Colonic mucosa (tissue), 4 donors: ENCODE results near the gene CLCN4. TPM values are rescaled to one million over a fixed set of nuclear protein-coding genes. Genes with fewer than 3 reads are reported as not detected.

Source experiments
- DNase-seq: peaks from one replicate; pipeline ENCODE4 v3.0.0-alpha.2; 2020
- H3K27ac ChIP-seq: fragments of 200-600 bp; one replicate; pipeline ENCODE4 v1.8.0; 2021
- H3K27me3 ChIP-seq: fragments of 200-600 bp; one replicate; pipeline ENCODE4 v1.8.0; 2021
- H3K36me3 ChIP-seq: fragments of 200-600 bp; one replicate; pipeline ENCODE4 v1.8.0; 2021
- H3K4me1 ChIP-seq: fragments of 200-600 bp; one replicate; pipeline ENCODE4 v1.8.0; 2021; ENCODE audit warnings: mild to moderate bottlenecking
- H3K4me3 ChIP-seq: fragments of 200-600 bp; one replicate; pipeline ENCODE4 v1.8.0; 2021
- H3K9ac ChIP-seq, 2 donors: one replicate each; pipeline ENCODE4 v1.7.0; 2013; ENCODE audit warnings: control low read depth in 2 of 2, low read depth in 2 of 2, low read length in 2 of 2
- H3K9me3 ChIP-seq: fragments of 200-600 bp; one replicate; pipeline ENCODE4 v1.8.0; 2021
- intact Hi-C: fragments of 100-400 bp; cut with DNase I; formaldehyde crosslinking; loops from one replicate; pipeline ENCODE4 v1.14.1; 2022
- total RNA-seq, 2 donors: library from RNA; stranded (reverse); fragmentation: NEBNext Ultra II Directional in 1 of 2; extraction: Animal tissue kit (Norgen Biotek cat#: 25700) in 1 of 2; gene quantifications; one replicate each; pipeline ENCODE4 v1.2.1, GENCODE V29; 2021
- TF ChIP-seq, protein P1 (sequence below): fragments of 200-600 bp; IDR thresholded peaks from one replicate; pipeline ENCODE4 v1.8.0; 2022; ENCODE audit warnings: antibody characterized with exemption, mild to moderate bottlenecking
- donor health status: healthy.
- donor health status: DM: no; HTN: no; CAD: no.
- donor health status: DM: no; HTN: no; CAD: no.

CLCN4 gene
- total RNA-seq, 2 donors from 2014 or later, result 0.62 to 1.2 TPM

DNA sequence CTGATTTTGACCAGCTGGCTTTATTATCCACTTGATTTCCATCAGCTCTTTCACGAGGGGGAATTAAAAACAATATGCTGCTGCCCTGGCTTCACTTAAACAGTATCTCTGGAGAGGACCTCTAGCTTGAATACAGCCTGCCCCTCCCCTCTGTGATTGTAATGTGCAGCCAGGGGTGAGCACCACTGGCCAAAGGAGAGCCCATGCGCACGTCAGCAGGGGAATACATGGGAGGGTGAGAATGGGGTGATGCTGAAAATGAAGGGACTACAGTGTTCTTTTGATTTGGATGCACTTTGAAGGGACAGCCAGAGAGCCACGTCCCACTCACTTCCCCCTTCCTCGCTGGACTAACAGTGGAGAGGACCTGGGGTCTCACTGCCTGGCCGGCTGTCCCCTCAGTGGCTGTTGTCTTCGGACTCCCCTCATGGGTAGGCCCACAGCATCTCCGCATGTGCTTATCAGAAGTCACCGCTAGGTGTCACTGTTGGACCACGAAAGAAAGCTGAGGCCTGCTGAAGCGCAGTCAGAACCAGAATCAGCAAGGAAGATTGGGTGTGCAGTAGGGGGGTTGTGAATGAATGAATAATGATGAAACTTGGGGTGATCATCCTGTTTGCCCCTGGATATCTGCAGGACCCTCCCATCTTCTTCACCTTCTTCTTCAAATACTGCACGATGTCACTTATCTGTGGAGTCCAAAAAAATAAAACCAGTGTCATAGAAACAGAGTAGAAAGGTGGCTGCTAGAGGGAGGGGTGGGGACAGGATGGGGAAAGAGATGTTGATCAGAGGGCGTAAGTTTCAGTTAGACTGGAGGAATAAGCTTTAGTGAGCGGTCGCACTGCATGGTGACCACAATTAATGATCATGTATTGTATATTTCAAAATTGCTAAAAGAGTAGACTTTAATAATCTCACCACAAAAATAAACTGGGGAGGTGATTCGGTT, 32.8 kb downstream of the CLCN4 start:
- intact Hi-C loops, result loop anchor here (2.0 to 5.0 kb wide), 2 partner anchors 447 to 948 kb away; no protein-coding TSS in a partner anchor
- no peak overlapping the region for H3K27ac ChIP-seq
- TF ChIP-seq, protein P1, sequence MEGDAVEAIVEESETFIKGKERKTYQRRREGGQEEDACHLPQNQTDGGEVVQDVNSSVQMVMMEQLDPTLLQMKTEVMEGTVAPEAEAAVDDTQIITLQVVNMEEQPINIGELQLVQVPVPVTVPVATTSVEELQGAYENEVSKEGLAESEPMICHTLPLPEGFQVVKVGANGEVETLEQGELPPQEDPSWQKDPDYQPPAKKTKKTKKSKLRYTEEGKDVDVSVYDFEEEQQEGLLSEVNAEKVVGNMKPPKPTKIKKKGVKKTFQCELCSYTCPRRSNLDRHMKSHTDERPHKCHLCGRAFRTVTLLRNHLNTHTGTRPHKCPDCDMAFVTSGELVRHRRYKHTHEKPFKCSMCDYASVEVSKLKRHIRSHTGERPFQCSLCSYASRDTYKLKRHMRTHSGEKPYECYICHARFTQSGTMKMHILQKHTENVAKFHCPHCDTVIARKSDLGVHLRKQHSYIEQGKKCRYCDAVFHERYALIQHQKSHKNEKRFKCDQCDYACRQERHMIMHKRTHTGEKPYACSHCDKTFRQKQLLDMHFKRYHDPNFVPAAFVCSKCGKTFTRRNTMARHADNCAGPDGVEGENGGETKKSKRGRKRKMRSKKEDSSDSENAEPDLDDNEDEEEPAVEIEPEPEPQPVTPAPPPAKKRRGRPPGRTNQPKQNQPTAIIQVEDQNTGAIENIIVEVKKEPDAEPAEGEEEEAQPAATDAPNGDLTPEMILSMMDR, result peak; percentile 80

DNA sequence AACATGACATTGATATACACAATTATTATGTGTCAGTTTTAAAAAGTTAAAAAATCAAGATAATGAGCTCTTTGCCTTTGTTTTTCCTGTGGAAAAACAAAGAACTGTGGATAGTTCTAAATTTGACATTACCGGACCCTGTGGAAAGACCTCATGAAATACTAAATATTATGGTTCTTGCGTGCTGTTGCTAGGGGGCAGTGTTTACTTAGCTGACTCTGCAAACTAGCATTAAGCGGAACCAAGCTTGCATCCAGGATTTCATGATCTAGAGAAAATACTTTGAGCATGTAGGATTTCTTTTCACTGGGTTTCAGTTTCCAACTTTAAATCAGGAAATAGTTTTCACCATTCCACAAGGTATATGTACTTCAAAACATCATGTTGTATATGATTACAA, 33.6 kb downstream of the CLCN4 start:
- Histone ChIP-seq H3K9ac (no peak overlapping the region), H3K4me3 (no peak overlapping the region), H3K36me3 (no peaks in the 10 kb centered on the region), H3K4me1 (no peaks in the 10 kb centered on the region), H3K27ac (no peak overlapping the region), H3K27me3 (no peaks in the 10 kb centered on the region), H3K9me3 (no peaks in the 10 kb centered on the region)
- no peak for DNase-seq
- TF ChIP-seq, protein P1, result no peak
- intact Hi-C loops, result loop anchor here (2.0 kb wide), 1 partner anchor 446 kb away; no protein-coding TSS in a partner anchor

More for the DNA sequence above, 32.8 kb downstream of the CLCN4 start:
- H3K4me1 ChIP-seq, result no peaks in the 10 kb centered on the region
- no peaks in the 10 kb centered on the region for H3K9me3 ChIP-seq
- no peak overlapping the region for H3K9ac ChIP-seq
- H3K36me3 ChIP-seq, result no peaks in the 10 kb centered on the region
- DNase-seq, result peak; percentile 78
- H3K4me3 ChIP-seq, result no peak overlapping the region
- H3K27me3 ChIP-seq, result no peaks in the 10 kb centered on the region

DNA sequence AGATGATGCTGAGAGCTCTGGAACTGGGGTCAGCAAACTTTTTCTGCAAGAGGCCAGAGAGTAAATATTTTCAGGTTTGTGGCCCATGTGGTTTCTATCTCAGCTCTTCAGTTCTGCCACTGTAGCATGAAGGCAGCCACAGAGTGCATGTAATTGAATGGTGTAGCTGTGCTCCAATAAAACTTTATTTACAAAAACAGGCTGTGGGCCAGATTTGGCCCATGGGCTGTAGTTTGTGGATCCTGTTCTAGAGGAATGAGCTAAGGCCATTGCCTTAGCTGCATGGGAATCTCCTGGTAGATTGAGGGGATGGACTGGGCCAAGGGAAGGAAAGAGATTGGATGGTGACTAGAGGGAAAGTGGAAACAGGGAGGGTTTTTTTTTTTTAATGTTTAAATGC, 36.8 kb downstream of the CLCN4 start:
- TF ChIP-seq, protein P1, result no peak
- Histone ChIP-seq H3K9ac (no peak overlapping the region), H3K27me3 (no peaks in the 10 kb centered on the region), H3K4me3 (no peak overlapping the region), H3K27ac (no peak overlapping the region), H3K4me1 (no peaks in the 10 kb centered on the region), H3K36me3 (no peaks in the 10 kb centered on the region), H3K9me3 (no peaks in the 10 kb centered on the region)
- no peak for DNase-seq
- intact Hi-C loops, result no loop called here

DNA sequence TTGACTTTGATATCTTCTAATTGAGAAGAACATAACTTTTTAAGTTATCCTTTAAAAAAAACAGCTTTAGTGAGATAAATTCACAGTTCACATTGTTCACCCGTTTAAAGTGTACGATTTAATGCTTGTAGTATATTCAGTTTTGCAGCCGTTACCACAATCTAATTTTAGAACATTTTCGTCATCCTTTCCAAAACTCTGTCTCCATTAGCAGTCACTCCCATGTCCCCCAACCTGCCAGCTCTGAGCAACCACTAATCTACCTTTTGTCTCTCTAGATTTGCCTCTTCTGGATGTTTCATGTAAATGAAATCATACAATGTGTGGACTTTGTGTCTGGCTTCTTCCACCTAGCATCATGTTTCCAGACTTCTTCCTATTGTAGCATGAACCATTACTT, 38.6 kb downstream of the CLCN4 start:
- TF ChIP-seq, protein P1, result no peak
- H3K27me3 ChIP-seq, result no peaks in the 10 kb centered on the region
- H3K9me3 ChIP-seq, result no peaks in the 10 kb centered on the region
- H3K36me3 ChIP-seq, result no peaks in the 10 kb centered on the region
- H3K4me1 ChIP-seq, result no peaks in the 10 kb centered on the region
- H3K4me3 ChIP-seq, result no peak overlapping the region
- no peak overlapping the region for H3K9ac ChIP-seq
- intact Hi-C loops, result loop anchor here (5.0 kb wide), 1 partner anchor 527 kb away; no protein-coding TSS in a partner anchor
- H3K27ac ChIP-seq, result no peak overlapping the region
- no peak for DNase-seq

DNA sequence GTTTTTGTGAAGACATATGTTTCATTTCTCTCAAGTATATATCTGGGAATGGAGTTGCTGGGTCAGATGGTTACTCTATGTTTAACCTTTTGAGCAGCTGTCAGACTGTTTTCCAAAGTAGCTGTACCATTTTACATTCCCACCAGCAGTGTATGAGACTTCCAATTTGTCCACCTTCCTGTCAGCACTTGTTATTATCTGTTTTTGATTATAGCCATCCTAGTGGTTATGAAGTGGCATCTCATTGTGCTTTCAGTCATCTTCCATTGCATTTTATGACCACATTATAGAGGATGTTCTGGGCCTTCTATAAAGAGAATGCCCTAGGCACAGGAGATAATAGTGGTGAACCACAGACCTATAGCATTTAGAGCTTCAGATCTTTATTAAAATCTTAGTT, 39.2 kb downstream of the CLCN4 start:
- Histone ChIP-seq H3K27ac (no peak overlapping the region), H3K36me3 (no peaks in the 10 kb centered on the region), H3K4me3 (no peak overlapping the region), H3K4me1 (no peaks in the 10 kb centered on the region), H3K9me3 (no peaks in the 10 kb centered on the region), H3K9ac (no peak overlapping the region), H3K27me3 (no peaks in the 10 kb centered on the region)
- intact Hi-C loops, result loop anchor here (5.0 kb wide), 1 partner anchor 526 kb away; no protein-coding TSS in a partner anchor
- TF ChIP-seq, protein P1, result no peak
- DNase-seq, result no peak
